SIG-M5 treated with dmso at 0.1 percent for 504 hours (cell line): ENCODE results near the gene NHS.

Source experiments
- DNase-seq: peaks from one replicate; lab custom pipeline; 2025; ENCODE audit not compliant: unreplicated experiment; lab: John Stamatoyannopoulos, UW

The NHS gene

GRCh38 chrX:17374619-17375366 is at the start of gene NHS:
Gene NHS (plus strand): TSS chrX:17375200. CDS start chrX:17375758, 558 bp downstream.
- DNase-seq, result peak; percentile 42

GRCh38 chrX:17328837-17329236 is 46.2 kb upstream of the NHS start:
- no peak for DNase-seq

GRCh38 chrX:17336377-17336776 is 38.6 kb upstream of the NHS start:
- DNase-seq, result no peak

GRCh38 chrX:17355976-17356375 is 19.0 kb upstream of the NHS start:
- DNase-seq, result no peak

- no peak for DNase-seq
These were observed 15.5 kb upstream of the NHS start for GRCh38 chrX:17359500-17359899.

- no peak for DNase-seq
These were observed 13.4 kb upstream of the NHS start for GRCh38 chrX:17361620-17362019.

GRCh38 chrX:17368002-17368401 is 7.0 kb upstream of the NHS start:
- DNase-seq, result no peak

- DNase-seq, result no peak
These were observed 5.7 kb upstream of the NHS start for GRCh38 chrX:17369309-17369708.

GRCh38 chrX:17370191-17370590 is 4.8 kb upstream of the NHS start:
- DNase-seq, result no peak

- DNase-seq, result no peak
These were observed 2.9 kb upstream of the NHS start for GRCh38 chrX:17372052-17372451.

GRCh38 chrX:17373337-17373736 is 1.7 kb upstream of the NHS start:
- no peak for DNase-seq

- no peak for DNase-seq
These were observed 302 bp downstream of the NHS start for GRCh38 chrX:17375367-17375636.

GRCh38 chrX:17375637-17376430 is 834 bp downstream of the NHS start:
- DNase-seq, result no peak

GRCh38 chrX:17376431-17377077 is 1.6 kb downstream of the NHS start:
- no peak for DNase-seq

GRCh38 chrX:17377091-17377717 is 2.2 kb downstream of the NHS start:
- DNase-seq, result no peak

GRCh38 chrX:17377795-17378194 is 2.8 kb downstream of the NHS start:
- no peak for DNase-seq

- DNase-seq, result no peak
These were observed 5.2 kb downstream of the NHS start for GRCh38 chrX:17380221-17380620.

GRCh38 chrX:17390419-17390850 is 15.4 kb downstream of the NHS start:
- DNase-seq, result no peak

GRCh38 chrX:17395154-17395553 is 20.2 kb downstream of the NHS start:
- no peak for DNase-seq

- no peak for DNase-seq
These were observed 22.1 kb downstream of the NHS start for GRCh38 chrX:17397074-17397473.

- DNase-seq, result no peak
These were observed 28.2 kb downstream of the NHS start for GRCh38 chrX:17403189-17403691.
